ENCODE data around the gene MYBL2. TPM values are rescaled to one million over a fixed set of nuclear protein-coding genes. Genes with fewer than 3 reads are reported as not detected.

Gene MYBL2
- total RNA-seq, 1 experiment from 2014 or later = 138 TPM

GRCh38 chr20:43676368-43676767, 9.5 kb downstream of the MYBL2 start:
- in situ Hi-C loops (cut with HindIII; ENCODE audit: low pct_unique_long_range_greater_than_20kb, low sequenced_read_pairs) = no loop called here
- no peak overlapping the region for H3K4me3 ChIP-seq (ENCODE audit: low read depth in 2 of 2, low read length in 2 of 2)
- no TSS peak for BruUV-seq (replicated peaks)
- ChIA-PET CTCF (no interaction called here), POLR2A (no interaction called here)
- H3K27me3 ChIP-seq (ENCODE audit: control insufficient read depth, insufficient read depth, low read length) = no peaks in the 10 kb centered on the region
- no peak for DNase-seq (ENCODE audit: low read depth, low spot score)
- TF ChIP-seq TCF7L2 (IDR thresholded peaks at IDR 0.05; ENCODE audit: low read depth, low read length) = no peak
- no peak overlapping the region for H3K27ac ChIP-seq (ENCODE audit: low read length)
- ATAC-seq = no peak
- no peaks in the 10 kb centered on the region for H3K9me3 ChIP-seq (ENCODE audit: control insufficient read depth, insufficient read depth, low read depth, low read length)
- H3K4me1 ChIP-seq (ENCODE audit: control insufficient read depth, insufficient read depth, low read length) = no peaks in the 10 kb centered on the region
- intact Hi-C loops (cut with micrococcal nuclease; ENCODE audit: unreplicated experiment) = no loop called here
- no peaks in the 10 kb centered on the region for H3K36me3 ChIP-seq (ENCODE audit: control insufficient read depth, insufficient read depth, low read length)

- intact Hi-C loops (cut with micrococcal nuclease; ENCODE audit: unreplicated experiment) = no loop called here
- no TSS peak for BruUV-seq (replicated peaks)
- no peak for ATAC-seq
Measured at GRCh38 chr20:43680981-43681380, 14.1 kb downstream of the MYBL2 start.

More at GRCh38 chr20:43680981-43681380, 14.1 kb downstream of the MYBL2 start:
- in situ Hi-C loops (cut with HindIII; ENCODE audit: low pct_unique_long_range_greater_than_20kb, low sequenced_read_pairs) = no loop called here
- Histone ChIP-seq H3K27ac (ENCODE audit: low read length) (no peak overlapping the region), H3K27me3 (ENCODE audit: control insufficient read depth, insufficient read depth, low read length) (no peaks in the 10 kb centered on the region), H3K36me3 (ENCODE audit: control insufficient read depth, insufficient read depth, low read length) (no peaks in the 10 kb centered on the region), H3K9me3 (ENCODE audit: control insufficient read depth, insufficient read depth, low read depth, low read length) (no peaks in the 10 kb centered on the region), H3K4me3 (ENCODE audit: low read depth in 2 of 2, low read length in 2 of 2) (no peak overlapping the region), H3K4me1 (ENCODE audit: control insufficient read depth, insufficient read depth, low read length) (no peaks in the 10 kb centered on the region)
- ChIA-PET POLR2A (no interaction called here), CTCF (interaction anchor here (0.5 to 1.1 kb wide), 2 partner anchors 89 to 143 kb away, joined by 4 read pairs; no protein-coding TSS in a partner anchor)
- DNase-seq (ENCODE audit: low read depth, low spot score) = no peak
- TF ChIP-seq CTCF (IDR thresholded peaks at IDR 0.05) (no peak), REST (IDR thresholded peaks at IDR 0.05; ENCODE audit: insufficient read depth in 1 of 2, low read depth in 2 of 2, low read length in 1 of 2) (no peak), SIN3A (IDR thresholded peaks at IDR 0.05; ENCODE audit: borderline replicate concordance, insufficient read depth, low read depth, low read length) (no peak), POLR2AphosphoS5 (IDR thresholded peaks at IDR 0.05; ENCODE audit: low read depth, low read length) (no peak), TCF7L2 (IDR thresholded peaks at IDR 0.05; ENCODE audit: low read depth, low read length) (no peak)
